Left forelimb (tissue), 1 donor: ENCODE results near the gene UPB1.

ENCODE experiments used
- DNase-seq: peaks from one replicate; pipeline ENCODE4 v3.0.0-alpha.2; 2018; ENCODE audit warnings: low spot score

UPB1 gene

DNA sequence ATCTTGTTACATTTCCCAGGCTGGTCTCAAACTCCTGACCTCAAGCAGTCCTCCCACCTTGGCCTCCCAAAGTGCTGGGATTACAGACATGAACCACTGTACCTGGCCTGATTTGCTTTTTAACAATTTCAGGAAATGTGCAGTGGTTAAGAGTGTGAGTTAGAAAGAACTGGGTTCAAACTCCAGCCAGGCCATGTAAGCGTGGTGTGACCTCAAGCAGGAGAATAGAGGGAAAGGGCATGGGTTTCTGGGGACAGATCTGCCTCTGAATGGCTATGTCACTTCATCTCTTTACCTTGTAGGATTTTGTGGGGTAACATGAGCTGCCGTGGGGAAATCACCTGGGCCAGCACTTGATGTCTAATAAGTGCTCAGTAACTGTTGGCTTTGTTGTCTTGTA lies 69.9 kb downstream of the UPB1 start:
- no peak for DNase-seq

DNA sequence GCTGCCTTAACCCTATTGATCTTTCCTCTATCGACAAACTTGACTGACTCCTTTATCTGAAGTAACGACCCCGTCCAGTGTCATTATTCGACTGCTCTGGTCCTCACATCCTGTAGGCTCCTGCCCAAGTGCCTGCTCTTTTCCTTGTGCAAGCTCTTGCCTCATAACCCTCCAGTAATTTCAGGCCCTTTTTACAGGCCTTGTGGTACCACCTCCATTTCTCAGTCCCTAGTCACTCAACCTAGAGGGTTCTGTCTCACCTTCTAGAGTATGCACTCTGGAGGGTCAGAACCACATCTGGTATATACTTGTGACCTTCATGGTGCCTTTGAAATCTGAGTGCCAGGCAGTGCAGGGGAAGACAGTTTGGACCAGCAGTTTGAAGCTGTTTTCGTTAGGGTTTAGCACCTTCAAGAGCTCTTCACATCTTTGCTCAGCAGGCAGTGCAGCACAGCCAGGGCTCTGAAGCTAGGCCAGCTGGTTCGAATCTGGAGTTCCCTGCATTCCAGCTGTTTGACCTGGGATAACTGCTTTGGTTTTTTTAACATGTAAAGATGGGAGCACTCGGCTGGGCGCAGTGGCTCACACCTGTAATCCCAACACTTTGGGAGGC lies 71.9 kb downstream of the UPB1 start:
- no peak for DNase-seq

DNA sequence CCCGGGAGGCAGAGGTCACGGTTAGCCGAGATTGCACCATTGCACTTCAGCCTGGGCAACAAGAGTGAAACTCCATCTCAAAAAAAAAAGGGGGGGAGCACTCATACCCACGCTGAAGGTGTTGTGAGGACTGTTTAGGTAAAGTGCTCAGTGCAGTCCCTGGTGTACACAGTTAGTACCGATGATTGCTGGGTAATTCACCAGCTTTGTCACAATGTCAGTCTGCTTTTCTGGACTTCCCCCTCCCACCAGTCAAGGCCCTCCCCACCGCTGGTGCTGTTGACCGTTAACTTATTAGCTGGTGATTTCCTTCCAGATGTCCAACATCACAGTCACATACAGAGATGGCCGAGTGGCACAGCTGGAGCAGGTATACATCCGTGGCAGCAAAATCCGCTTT lies 72.5 kb downstream of the UPB1 start:
- DNase-seq = no peak

DNA sequence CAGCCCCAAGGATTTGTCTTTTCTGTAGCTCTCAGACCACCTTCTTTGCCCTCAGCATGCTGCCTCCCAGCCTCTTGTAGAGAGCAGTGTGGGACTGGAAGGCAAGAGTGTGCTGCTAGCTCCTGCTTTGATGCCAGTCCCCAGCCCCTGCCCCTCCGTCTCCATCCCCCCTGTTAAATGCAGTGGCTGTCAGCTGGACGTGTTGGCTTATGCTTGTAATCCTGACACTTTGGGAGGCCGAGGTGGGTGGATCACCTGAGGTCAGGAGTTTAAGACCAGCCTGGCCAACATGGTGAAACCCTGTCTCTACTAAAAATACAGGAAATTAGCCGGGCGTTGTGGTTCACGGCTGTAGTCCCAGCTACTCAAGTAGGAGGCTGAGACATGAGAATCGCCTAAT lies 76.1 kb downstream of the UPB1 start:
- no peak for DNase-seq

DNA sequence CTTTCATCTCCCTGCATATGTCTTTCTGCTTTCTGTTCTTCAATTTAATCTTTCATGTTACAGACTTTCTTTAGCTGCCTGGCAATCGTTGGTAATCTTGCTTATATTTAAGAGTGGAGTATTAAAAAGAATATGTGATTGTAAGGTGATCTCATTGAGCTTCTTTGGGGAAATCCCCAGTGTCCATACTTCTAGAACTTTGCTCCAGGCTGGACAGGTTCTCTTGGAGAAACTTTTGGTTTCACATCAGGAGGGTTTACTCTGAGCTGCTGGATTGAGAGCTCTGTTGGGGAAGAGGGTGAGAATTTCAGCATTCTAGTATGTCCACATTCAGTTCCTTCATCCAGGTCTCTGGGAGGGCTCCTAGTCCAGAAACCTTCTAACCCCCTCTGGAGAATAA lies 81.6 kb downstream of the UPB1 start:
- DNase-seq = no peak
